Keratinocyte (primary cell): ENCODE data around the gene S100A2. TPM values are rescaled to one million over a fixed set of nuclear protein-coding genes. Genes with fewer than 3 reads are reported as not detected.

Experiments
- DNase-seq: peaks from one replicate; pipeline ENCODE4 v3.0.0-alpha.2; 2011; ENCODE audit warnings: low read depth, missing footprints, low spot score
- FAIRE-seq: peaks from 2 replicates; lab custom pipeline; 2011; peaks lifted over from hg19 to GRCh38; lab: Jason Lieb, UNC
- H2AFZ ChIP-seq: 2 replicates; pipeline ENCODE4 v1.6.0; 2012; ENCODE audit warnings: low read length, control low read depth, inconsistent platforms; ENCODE audit not compliant: control insufficient read depth
- H3K27ac ChIP-seq: 2 replicates; pipeline ENCODE4 v1.5.1; 2011; ENCODE audit warnings: low read length; ENCODE audit not compliant: control insufficient read depth, insufficient read depth
- H3K27me3 ChIP-seq: 3 replicates; pipeline ENCODE4 v1.6.0; 2011; ENCODE audit warnings: low read length; ENCODE audit not compliant: control insufficient read depth, insufficient read depth; ENCODE audit errors: extremely low read depth
- H3K36me3 ChIP-seq, 2 experiments: 2 replicates in 1 of 2; 3 replicates in 1 of 2; pipeline ENCODE4 v1.5.1; 2011; ENCODE audit warnings: low read length in 2 of 2, mild to moderate bottlenecking in 1 of 2; ENCODE audit not compliant: control insufficient read depth in 2 of 2, insufficient read depth in 2 of 2; ENCODE audit errors: extremely low read depth in 1 of 2
- H3K4me1 ChIP-seq: 3 replicates; pipeline ENCODE4 v1.5.1; 2011; ENCODE audit warnings: low read length; ENCODE audit not compliant: control insufficient read depth, insufficient read depth; ENCODE audit errors: extremely low read depth
- H3K4me2 ChIP-seq: 3 replicates; pipeline ENCODE4 v1.6.0; 2011; ENCODE audit warnings: low read depth, low read length; ENCODE audit not compliant: control insufficient read depth, insufficient read depth; ENCODE audit errors: extremely low read depth
- H3K4me3 ChIP-seq, 3 experiments: fragments of 200-600 bp in 1 of 3; sonication (generic) in 1 of 3; 2 replicates in 2 of 3; 3 replicates in 1 of 3; pipeline ENCODE4 v1.5.1; 2011 to 2016; ENCODE audit warnings: low read length in 3 of 3, mild to moderate bottlenecking in 3 of 3, control low read depth in 2 of 3, inconsistent platforms in 1 of 3, low read depth in 1 of 3, mixed read lengths in 1 of 3, mixed run types in 1 of 3, moderate library complexity in 1 of 3; ENCODE audit not compliant: control insufficient read depth in 2 of 3, insufficient read depth in 2 of 3; ENCODE audit errors: extremely low read depth in 1 of 3
- H3K79me2 ChIP-seq: 2 replicates; pipeline ENCODE4 v1.6.0; 2012; ENCODE audit warnings: low read length; ENCODE audit not compliant: control insufficient read depth, insufficient read depth
- H3K9ac ChIP-seq: 3 replicates; pipeline ENCODE4 v1.6.0; 2011; ENCODE audit warnings: low read length; ENCODE audit not compliant: control insufficient read depth, insufficient read depth; ENCODE audit errors: extremely low read depth
- H3K9me1 ChIP-seq: 3 replicates; pipeline ENCODE4 v1.6.0; 2011; ENCODE audit warnings: low read length; ENCODE audit not compliant: control insufficient read depth, insufficient read depth; ENCODE audit errors: extremely low read depth
- H3K9me3 ChIP-seq: 2 replicates; pipeline ENCODE4 v1.5.1; 2012; ENCODE audit warnings: low read depth, low read length; ENCODE audit not compliant: control insufficient read depth
- H4K20me1 ChIP-seq: 3 replicates; pipeline ENCODE4 v1.6.0; 2011; ENCODE audit warnings: low read length; ENCODE audit not compliant: control insufficient read depth, insufficient read depth; ENCODE audit errors: extremely low read depth
- EZH2 ChIP-seq: IDR thresholded peaks from one replicate; pipeline ENCODE4 v1.6.1; 2012; ENCODE audit warnings: inconsistent platforms, mild to moderate bottlenecking, low read length, moderate library complexity
- dilution Hi-C: fragments of 300-500 bp; cut with MboI; formaldehyde crosslinking; loops from one replicate; pipeline ENCODE4 v1.7.0; 2020; ENCODE audit warnings: low sequenced_read_pairs; ENCODE audit not compliant: extremely low pct_ligation_motif_present
- polyA plus RNA-seq, 5 experiments: library from polyadenylated mRNA; depleted of rRNA in 3 of 5; stranded (reverse) in 3 of 5; stranded (forward) in 1 of 5; unstranded in 1 of 5; fragments of >200 nt; gene quantifications; 1 replicate in 1 of 5; 2 replicates in 3 of 5; 3 replicates in 1 of 5; pipeline versions ENCODE4 v1.2.1 to v1.2.3, GENCODE V29; 2011 to 2012; ENCODE audit warnings: missing spikeins in 2 of 5, low read depth in 1 of 5, low replicate concordance in 1 of 5
- TF ChIP-seq, protein P1 (sequence below), 3 experiments: IDR thresholded peaks in 1 of 3; conservative IDR thresholded peaks in 1 of 3; optimal IDR thresholded peaks in 1 of 3; 2 replicates in 2 of 3; 3 replicates in 1 of 3; pipeline versions ENCODE3 to v1.5.1; 2011; ENCODE audit warnings: low read length in 3 of 3, mild to moderate bottlenecking in 3 of 3, moderate library complexity in 2 of 3, control low read depth in 1 of 3, inconsistent platforms in 1 of 3; ENCODE audit not compliant: insufficient read depth in 2 of 3; ENCODE audit errors: extremely low read depth in 1 of 3

S100A2 gene
- polyA plus RNA-seq, 1 donor (not counting 4 experiments of a cell fraction or from before 2014, with no cell fraction given), result 12,757 TPM

DNA sequence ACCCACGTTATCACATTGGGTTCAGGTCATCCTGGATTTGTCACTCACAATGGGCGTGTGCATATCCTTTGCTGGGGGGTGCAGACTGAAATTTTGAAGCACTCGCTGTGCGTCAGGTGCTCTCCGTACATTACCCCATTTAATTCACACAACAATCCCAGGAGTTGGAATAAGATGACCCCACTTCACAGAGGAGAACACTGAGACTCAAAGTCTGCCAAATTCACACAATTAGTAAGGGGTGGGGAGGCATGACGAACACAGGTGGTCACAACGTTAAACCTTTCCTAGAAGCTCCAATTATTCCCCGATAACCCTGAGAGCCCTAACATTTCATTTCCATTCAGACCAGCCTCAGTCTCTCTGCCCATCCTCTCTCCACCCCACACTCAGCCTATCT, 3.8 kb upstream of the S100A2 start:
- no peaks in the 10 kb centered on the region for H3K9me3 ChIP-seq
- DNase-seq (no peak), FAIRE-seq (no peak)
- H3K4me2 ChIP-seq, result no peak overlapping the region
- no peak overlapping the region for H3K27ac ChIP-seq
- H2AFZ ChIP-seq, result no peak overlapping the region
- H4K20me1 ChIP-seq, result peaks cover under 1% of the 10 kb centered on the region
- H3K4me1 ChIP-seq, result peaks cover 53% of the 10 kb centered on the region
- TF ChIP-seq, protein P1, sequence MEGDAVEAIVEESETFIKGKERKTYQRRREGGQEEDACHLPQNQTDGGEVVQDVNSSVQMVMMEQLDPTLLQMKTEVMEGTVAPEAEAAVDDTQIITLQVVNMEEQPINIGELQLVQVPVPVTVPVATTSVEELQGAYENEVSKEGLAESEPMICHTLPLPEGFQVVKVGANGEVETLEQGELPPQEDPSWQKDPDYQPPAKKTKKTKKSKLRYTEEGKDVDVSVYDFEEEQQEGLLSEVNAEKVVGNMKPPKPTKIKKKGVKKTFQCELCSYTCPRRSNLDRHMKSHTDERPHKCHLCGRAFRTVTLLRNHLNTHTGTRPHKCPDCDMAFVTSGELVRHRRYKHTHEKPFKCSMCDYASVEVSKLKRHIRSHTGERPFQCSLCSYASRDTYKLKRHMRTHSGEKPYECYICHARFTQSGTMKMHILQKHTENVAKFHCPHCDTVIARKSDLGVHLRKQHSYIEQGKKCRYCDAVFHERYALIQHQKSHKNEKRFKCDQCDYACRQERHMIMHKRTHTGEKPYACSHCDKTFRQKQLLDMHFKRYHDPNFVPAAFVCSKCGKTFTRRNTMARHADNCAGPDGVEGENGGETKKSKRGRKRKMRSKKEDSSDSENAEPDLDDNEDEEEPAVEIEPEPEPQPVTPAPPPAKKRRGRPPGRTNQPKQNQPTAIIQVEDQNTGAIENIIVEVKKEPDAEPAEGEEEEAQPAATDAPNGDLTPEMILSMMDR (optimal IDR thresholded peaks at IDR 0.05 in 1 of 3, IDR thresholded peaks at IDR 0.05 in 1 of 3, conservative IDR thresholded peaks at IDR 0.05 in 1 of 3; ENCODE audit: extremely low read depth in 1 of 3, insufficient read depth in 2 of 3, low read length in 3 of 3), result no peak
- TF ChIP-seq EZH2, result no peak
- H3K36me3 ChIP-seq, result peaks cover 2 to 4% of the 10 kb centered on the region in 2 experiments
- H3K79me2 ChIP-seq, result peaks cover 6% of the 10 kb centered on the region
- H3K9ac ChIP-seq, result no peak overlapping the region
- H3K27me3 ChIP-seq, result no peaks in the 10 kb centered on the region
- dilution Hi-C loops, result no loop called here
- H3K4me3 ChIP-seq, result no peak overlapping the region
- no peaks in the 10 kb centered on the region for H3K9me1 ChIP-seq

DNA sequence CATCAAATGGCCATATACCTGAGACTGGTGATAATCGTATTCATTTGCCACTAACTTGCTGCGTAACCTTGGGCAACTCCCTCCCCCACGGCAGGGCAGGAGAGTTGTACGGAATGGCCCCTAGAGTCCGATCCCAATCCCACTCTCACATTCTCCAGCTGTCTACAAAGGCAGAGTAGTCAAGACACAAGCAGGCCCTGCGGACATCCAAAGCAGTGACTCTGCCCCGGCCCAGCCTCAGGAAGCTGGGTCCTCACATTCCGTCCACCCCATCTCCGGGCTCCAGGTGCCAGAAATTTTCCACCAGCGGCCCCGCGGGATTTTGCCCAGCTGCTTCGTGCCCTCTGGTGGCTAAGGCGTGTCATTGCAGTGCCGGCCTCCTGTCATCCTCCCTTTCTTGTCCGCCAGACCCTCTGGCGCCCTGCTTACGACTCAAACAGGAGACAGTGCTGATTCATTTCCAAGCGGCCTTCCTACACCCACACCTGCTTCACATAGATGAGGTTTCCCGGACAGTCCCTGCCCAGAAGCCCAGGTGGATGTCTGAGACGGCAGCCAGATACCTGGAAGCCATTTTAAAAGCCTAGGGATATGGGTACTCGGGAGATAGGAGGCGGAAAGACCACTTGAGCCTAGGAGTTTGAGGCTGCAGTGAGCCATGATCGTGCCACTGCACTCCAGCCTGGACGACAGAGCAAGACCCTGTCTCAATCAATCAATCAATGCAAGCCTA, 2.9 kb upstream of the S100A2 start:
- TF ChIP-seq, protein P1 (optimal IDR thresholded peaks at IDR 0.05 in 1 of 3, IDR thresholded peaks at IDR 0.05 in 1 of 3, conservative IDR thresholded peaks at IDR 0.05 in 1 of 3; ENCODE audit: extremely low read depth in 1 of 3, insufficient read depth in 2 of 3, low read length in 3 of 3), result peak in 2 of 3 experiments; percentile 97 to 98
- TF ChIP-seq EZH2, result no peak
- H4K20me1 ChIP-seq, result peaks cover 10% of the 10 kb centered on the region
- peaks cover 11 to 12% of the 10 kb centered on the region in 2 experiments for H3K36me3 ChIP-seq
- peak overlapping the region; percentile 100 for H3K27ac ChIP-seq
- DNase-seq (peak; percentile 97), FAIRE-seq (peak; percentile 82)
- no peaks in the 10 kb centered on the region for H3K9me3 ChIP-seq
- dilution Hi-C loops, result no loop called here
- H3K9me1 ChIP-seq, result no peaks in the 10 kb centered on the region
- H3K9ac ChIP-seq, result peak overlapping the region; percentile 99
- H3K79me2 ChIP-seq, result peaks cover 16% of the 10 kb centered on the region
- peak overlapping the region; percentile 3 to 70 (median 47) for H3K4me3 ChIP-seq
- H3K27me3 ChIP-seq, result no peaks in the 10 kb centered on the region
- peak overlapping the region; percentile 69 for H2AFZ ChIP-seq
- H3K4me2 ChIP-seq, result peak overlapping the region; percentile 97
- peaks cover 48% of the 10 kb centered on the region for H3K4me1 ChIP-seq
